ENCODE results near the gene NXPE2.
"Not testable (repeated sequence)": the region's sequence is repeated elsewhere in the genome, so short reads cannot be mapped to it uniquely, and the experiment has no call there.

Gene NXPE2

DNA sequence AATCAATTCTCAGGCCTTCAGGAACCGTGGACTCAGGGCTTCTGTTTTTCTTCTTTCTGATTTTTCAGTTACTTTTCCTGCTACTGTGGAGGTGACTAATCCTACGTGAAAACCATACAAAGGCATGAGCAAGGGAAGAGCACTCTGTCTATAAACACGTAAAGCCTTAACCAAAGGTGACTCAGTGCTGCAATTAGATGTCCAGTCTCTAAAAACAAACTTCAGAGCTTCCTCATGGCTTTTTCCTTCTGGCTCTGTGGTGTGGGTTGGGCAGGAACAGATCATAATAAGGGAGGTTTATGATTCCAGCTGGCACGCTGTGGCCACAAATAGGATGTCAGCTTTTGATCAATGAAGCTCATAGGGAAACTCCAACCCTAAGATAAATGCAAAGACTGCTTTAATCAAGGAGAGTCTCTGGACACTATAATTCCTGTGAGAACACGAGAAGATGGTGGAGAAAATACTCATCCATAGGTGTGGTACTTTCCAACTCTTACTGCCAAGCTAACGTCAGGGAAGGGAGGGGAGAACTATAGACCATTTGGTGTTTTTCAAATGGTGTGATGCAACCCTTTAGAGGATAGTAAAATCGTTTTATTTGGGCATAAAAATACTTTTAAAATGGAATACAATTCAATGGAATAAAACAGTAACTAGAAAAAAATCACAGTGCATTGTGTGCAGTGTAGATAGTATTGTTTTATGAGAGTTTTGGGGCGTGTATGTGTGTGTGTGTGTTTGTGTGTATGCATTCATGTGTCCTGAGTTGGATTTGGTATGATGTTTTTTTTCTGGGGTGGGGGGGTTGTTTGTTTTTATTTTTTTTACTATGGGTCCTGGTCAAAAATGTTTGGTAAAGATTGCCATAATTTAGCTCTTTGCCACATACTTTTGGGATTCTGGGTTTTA is at the start of gene NXPE2:
NXPE2 (plus strand) TSS at position 403 of the 912 bp plus-strand sequence; CDS start at position 452, 49 bp downstream.
- no peaks in the 10 kb centered on the region for H3K4me1 ChIP-seq (ENCODE audit: control insufficient read depth in 1 of 2, insufficient read depth in 1 of 2, low read depth in 1 of 2, low read length in 1 of 2)
- H3K36me3 ChIP-seq, result no peaks in the 10 kb centered on the region
- H3K9me3 ChIP-seq, result no peaks in the 10 kb centered on the region
- H3K27ac ChIP-seq, result no peak within 1 kb of the TSS
- TF ChIP-seq, protein P1, sequence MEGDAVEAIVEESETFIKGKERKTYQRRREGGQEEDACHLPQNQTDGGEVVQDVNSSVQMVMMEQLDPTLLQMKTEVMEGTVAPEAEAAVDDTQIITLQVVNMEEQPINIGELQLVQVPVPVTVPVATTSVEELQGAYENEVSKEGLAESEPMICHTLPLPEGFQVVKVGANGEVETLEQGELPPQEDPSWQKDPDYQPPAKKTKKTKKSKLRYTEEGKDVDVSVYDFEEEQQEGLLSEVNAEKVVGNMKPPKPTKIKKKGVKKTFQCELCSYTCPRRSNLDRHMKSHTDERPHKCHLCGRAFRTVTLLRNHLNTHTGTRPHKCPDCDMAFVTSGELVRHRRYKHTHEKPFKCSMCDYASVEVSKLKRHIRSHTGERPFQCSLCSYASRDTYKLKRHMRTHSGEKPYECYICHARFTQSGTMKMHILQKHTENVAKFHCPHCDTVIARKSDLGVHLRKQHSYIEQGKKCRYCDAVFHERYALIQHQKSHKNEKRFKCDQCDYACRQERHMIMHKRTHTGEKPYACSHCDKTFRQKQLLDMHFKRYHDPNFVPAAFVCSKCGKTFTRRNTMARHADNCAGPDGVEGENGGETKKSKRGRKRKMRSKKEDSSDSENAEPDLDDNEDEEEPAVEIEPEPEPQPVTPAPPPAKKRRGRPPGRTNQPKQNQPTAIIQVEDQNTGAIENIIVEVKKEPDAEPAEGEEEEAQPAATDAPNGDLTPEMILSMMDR (IDR thresholded peaks at IDR 0.05), result no peak
- H3K4me3 ChIP-seq (ENCODE audit: low read depth in 1 of 2, low read length in 1 of 2), result no peak within 1 kb of the TSS
- H3K27me3 ChIP-seq, result no peaks in the 10 kb centered on the region

DNA sequence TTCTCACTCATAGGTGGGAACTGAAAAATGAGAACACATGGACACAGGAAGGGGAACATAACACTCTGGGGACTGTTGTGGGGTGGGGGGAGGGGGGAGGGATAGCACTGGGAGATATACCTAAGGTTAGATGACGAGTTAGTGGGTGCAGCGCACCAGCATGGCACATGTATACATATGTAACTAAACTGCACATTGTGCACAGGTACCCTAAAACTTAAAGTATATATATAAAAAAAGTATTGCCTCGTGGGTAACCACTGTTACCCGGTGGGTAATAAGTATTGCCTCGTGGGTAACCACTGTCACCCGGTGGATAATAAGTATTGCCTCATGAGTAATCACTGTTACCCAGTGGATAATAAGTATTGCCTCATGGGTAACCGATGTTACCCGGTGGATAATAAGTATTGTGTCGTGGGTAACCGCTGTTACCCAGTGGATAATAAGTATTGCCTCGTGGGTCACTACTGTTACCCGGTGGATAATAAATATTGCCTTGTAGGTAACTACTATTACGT is 46.8 kb upstream of the NXPE2 start:
- not testable (repeated sequence) for H3K36me3 ChIP-seq; H3K4me1 ChIP-seq (ENCODE audit: control insufficient read depth in 1 of 2, insufficient read depth in 1 of 2, low read depth in 1 of 2, low read length in 1 of 2); H3K27me3 ChIP-seq; H3K9me3 ChIP-seq; H3K4me3 ChIP-seq (ENCODE audit: low read depth in 1 of 2, low read length in 1 of 2); H3K27ac ChIP-seq

DNA sequence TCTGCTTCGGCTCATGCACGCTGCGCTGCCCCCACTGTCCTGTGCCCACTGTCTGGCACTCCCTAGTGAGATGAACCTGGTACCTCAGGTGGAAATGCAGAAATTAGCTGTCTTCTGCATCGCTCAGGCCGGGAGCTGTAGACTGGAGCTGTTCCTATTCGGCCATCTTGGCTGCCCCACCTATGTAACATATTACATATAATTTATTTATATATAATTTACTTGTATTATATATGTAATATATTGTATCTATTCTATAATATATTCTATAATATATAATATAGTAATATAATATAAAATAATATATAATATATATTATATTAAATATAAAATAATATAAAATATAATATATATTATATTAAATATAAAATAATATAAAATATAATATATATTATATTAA is 38.9 kb upstream of the NXPE2 start:
- not testable (repeated sequence) for H3K4me1 ChIP-seq (ENCODE audit: control insufficient read depth in 1 of 2, insufficient read depth in 1 of 2, low read depth in 1 of 2, low read length in 1 of 2); H3K36me3 ChIP-seq; H3K27me3 ChIP-seq; H3K4me3 ChIP-seq (ENCODE audit: low read depth in 1 of 2, low read length in 1 of 2); H3K27ac ChIP-seq; H3K9me3 ChIP-seq

DNA sequence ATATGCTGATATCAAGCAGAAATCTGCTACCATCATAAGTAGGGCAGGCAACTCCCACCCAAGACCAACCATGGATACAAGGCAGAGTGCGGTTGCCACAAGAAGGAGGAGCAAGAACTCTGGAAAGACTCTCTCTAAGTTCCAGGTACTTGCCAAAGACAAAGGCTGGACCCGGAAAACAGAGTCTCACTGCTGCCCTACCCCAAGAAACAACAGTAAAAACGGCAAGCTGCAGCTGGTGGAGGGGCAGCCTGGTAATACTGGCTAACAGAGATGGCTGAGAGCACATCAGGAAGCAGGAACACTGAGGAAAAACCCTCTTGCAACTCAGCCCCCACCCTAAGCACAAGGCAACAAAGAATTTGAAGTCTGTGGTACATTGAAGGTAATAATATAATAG is 27.7 kb upstream of the NXPE2 start:
- Histone ChIP-seq H3K4me1 (ENCODE audit: control insufficient read depth in 1 of 2, insufficient read depth in 1 of 2, low read depth in 1 of 2, low read length in 1 of 2) (no peaks in the 10 kb centered on the region), H3K4me3 (ENCODE audit: low read depth in 1 of 2, low read length in 1 of 2) (no peak overlapping the region), H3K27ac (no peak overlapping the region), H3K27me3 (no peaks in the 10 kb centered on the region), H3K36me3 (no peaks in the 10 kb centered on the region), H3K9me3 (no peaks in the 10 kb centered on the region)
- TF ChIP-seq, protein P1 (IDR thresholded peaks at IDR 0.05), result no peak

DNA sequence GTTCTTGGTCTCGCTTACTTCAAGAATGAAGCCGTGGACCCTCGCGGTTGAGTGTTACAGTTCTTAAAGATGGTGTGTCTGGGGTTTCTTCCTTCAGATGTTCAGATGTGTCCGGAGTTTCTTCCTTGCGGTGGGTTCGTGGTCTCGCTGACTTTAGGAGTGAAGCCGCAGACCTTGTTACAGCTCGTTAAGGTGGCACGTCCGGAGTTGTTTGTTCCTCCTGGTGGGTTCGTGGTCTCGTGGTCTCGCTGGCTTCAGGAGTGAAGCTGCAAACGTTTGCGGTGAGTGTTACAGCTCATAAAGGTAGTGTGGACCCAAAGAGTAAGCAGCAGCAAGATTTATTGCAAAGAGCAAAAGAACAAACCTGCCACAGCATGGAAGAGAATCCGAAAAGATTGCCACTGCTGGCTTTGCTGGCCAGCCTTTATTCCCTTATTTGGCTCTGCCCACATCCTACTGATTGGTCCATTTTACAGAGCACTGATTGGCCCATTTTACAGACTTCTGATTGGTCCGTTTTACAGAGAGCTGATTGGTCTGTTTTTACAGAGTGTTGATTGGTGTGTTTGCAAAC is 27.1 kb upstream of the NXPE2 start:
- no peaks in the 10 kb centered on the region for H3K36me3 ChIP-seq
- no peak overlapping the region for H3K4me3 ChIP-seq (ENCODE audit: low read depth in 1 of 2, low read length in 1 of 2)
- H3K27ac ChIP-seq, result no peak overlapping the region
- H3K4me1 ChIP-seq (ENCODE audit: control insufficient read depth in 1 of 2, insufficient read depth in 1 of 2, low read depth in 1 of 2, low read length in 1 of 2), result no peaks in the 10 kb centered on the region
- H3K27me3 ChIP-seq, result no peaks in the 10 kb centered on the region
- H3K9me3 ChIP-seq, result no peaks in the 10 kb centered on the region
- TF ChIP-seq, protein P1 (IDR thresholded peaks at IDR 0.05), result no peak

DNA sequence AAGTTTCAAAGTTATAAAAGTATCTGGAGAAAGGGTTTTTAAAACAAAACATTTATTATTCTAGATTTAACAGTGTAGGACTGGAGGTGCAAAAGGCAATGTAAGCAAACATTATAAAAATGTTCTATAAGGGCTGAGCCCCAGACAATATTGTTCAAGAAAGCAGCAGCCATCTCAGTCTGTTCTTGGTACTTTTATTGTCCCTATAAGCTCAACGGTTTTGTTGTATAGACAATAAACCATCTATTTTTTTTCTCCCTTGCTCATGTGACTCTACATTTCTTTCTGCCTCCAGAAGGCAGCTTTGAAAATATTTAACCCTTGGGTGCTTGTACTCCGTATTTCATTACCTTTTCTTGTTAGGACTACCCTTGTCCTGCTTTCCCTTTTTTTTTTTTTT is 25.2 kb upstream of the NXPE2 start:
- TF ChIP-seq, protein P1 (IDR thresholded peaks at IDR 0.05), result no peak
- H3K9me3 ChIP-seq, result no peaks in the 10 kb centered on the region
- no peak overlapping the region for H3K4me3 ChIP-seq (ENCODE audit: low read depth in 1 of 2, low read length in 1 of 2)
- no peaks in the 10 kb centered on the region for H3K27me3 ChIP-seq
- no peak overlapping the region for H3K27ac ChIP-seq
- H3K4me1 ChIP-seq (ENCODE audit: control insufficient read depth in 1 of 2, insufficient read depth in 1 of 2, low read depth in 1 of 2, low read length in 1 of 2), result no peaks in the 10 kb centered on the region
- no peaks in the 10 kb centered on the region for H3K36me3 ChIP-seq
